HG03457 (cell line): Measurements from ENCODE around the gene TUBB3.
"Not testable (repeated sequence)": the region's sequence is repeated elsewhere in the genome, so short reads cannot be mapped to it uniquely, and the experiment has no call there.

ENCODE experiments used
- ATAC-seq: cut with Tn5 transposase; IDR thresholded peaks from one replicate; pipeline ENCODE4 v1.9.1; 2021; ENCODE audit warnings: moderate number of reproducible peaks; ENCODE audit not compliant: unreplicated experiment

The TUBB3 gene

DNA sequence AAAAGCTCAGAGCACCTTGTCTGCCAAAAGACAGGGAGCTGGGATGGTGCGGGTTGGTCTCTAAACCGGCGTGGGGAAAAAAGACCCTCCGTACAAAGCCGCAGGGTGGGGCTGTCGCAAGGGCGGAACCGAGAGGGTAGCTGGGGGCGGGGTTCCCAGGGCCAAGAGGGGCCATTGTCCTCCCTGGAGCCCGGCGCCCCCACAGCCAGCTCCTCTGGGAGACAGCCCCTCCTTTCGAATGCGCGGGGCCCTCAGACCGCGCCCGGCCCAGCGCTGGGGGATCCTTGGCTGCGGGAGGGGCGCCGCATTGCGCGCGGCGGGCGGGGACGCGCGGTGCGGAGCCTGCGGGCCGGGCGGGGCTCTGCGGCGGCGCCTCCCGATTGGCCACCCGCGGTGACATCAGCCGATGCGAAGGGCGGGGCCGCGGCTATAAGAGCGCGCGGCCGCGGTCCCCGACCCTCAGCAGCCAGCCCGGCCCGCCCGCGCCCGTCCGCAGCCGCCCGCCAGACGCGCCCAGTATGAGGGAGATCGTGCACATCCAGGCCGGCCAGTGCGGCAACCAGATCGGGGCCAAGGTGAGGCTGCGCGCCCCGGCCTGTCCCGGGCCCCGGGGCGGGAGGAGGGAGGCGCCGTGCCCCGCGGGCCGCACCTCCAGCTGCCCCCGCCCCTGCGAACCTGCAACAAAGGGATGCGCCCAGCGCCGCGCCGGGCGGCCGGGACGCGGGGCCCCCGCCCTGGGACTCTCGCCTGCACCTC, at the start of gene TUBB3:
Gene TUBB3 (plus strand): TSS at position 459 of the 756 bp plus-strand sequence. CDS start 60 bp downstream, at position 519.
- ATAC-seq, result no peak

DNA sequence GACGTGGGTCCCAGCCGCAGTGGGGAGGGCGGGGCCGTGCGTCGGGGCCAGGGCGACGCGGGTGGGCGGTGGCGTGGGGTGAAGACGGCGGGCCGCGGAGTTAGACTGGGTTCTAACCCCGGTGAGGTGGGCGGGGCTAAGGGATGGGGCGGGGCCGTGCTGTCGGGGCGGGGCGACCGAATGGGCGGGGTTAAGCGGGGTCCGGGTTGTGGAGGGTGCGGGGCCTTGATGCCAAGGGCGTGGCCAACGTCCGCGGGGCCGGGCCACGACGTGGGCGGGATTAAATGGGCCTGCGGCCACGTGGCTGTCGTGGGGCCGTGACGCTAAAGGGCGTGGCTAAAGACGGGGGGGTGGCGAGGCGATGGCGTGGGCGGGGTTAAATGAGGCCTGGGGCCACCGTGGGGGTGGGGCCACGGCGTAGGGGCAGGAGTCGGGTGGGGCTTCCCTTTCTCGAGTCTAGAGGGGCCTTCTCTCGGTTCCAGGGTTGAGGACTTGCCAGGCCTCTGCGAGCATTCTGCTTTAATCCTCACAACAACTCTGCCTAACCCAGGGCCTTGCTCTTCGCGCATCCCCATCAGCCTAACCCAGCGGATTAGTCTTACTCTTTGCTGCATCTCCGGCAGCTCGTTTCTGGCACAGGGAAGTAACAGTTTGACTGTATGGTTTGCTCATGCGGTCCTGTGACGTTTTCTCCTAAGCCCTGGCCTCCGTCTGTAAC, 49.0 kb upstream of the TUBB3 start:
- no peak for ATAC-seq

- ATAC-seq, result not testable (repeated sequence)
Measured at GRCh38 chr16:89879123-89879522, 44.0 kb upstream of the TUBB3 start.

- no peak for ATAC-seq
Measured at GRCh38 chr16:89880477-89881367, 42.4 kb upstream of the TUBB3 start.

DNA sequence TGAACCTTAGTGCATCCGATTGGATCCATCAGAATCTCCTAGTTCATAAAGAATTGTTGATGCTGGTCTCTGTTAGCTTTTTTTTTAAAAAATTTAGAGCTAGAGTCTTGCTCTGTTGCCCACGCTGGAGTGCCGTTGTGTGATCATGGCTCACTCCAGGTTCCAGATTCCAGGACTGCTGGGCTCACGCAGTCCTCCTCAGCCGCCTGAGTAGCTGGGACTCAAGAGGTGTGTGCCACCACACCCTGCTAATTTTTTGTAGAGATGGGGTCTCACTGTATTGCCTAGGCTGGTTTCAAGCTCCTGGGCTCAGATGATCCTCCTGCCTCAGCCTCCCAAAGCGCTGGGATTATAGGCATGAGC, 41.8 kb upstream of the TUBB3 start:
- no peak for ATAC-seq

DNA sequence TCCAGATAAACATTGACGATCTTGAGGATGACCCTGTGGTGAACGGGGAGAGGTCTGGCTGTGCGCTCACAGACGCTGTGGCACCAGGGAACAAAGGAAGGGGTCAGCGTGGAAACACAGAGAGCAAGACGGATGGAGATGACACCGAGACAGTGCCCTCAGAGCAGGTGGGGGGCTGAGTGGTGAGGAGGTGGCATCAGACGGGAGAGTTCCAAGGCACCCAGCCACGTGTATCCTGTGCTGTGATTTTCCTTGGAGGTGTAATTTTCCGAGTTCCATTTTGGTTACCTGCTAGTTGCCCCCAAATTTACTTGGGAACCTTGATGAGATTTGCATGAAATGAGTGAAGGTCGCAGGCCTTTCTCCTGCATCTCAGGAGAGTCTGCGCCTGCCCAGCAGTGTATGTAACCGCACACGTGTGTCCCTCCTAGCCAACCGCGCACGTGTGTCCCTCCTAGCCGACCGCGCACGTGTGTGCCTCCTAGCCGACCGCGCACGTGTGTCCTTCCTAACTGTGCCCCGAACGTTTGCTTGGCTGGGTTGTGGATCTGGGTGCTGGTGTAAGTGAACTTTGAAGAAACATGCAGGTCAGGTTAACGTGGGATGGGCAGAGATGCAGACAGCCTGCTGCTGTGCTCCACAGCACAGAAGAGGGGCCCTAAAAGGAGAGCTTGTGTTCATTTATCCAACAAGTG, 39.6 kb upstream of the TUBB3 start:
- ATAC-seq, result no peak

DNA sequence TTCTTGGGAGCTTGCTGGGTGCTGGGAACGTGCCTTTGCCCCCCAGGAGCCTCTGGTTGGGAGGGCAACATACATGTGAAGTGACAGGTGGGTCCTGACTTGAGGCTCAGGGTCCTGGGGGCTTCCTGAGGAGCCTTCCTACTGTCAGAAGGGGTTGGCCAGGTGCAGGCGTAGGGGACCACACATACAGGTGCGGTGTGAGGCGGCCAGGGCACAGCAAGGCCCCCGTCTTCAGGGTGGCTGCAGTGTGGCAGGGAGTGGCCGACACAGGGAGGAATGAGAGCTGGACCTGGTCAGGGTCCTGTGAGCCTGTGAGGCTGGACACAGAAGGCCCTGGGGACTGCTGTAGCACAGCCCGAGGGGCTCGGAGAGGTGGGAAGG, 39.1 kb upstream of the TUBB3 start:
- no peak for ATAC-seq

- no peak for ATAC-seq
Measured at GRCh38 chr16:89887243-89887642, 35.9 kb upstream of the TUBB3 start.

DNA sequence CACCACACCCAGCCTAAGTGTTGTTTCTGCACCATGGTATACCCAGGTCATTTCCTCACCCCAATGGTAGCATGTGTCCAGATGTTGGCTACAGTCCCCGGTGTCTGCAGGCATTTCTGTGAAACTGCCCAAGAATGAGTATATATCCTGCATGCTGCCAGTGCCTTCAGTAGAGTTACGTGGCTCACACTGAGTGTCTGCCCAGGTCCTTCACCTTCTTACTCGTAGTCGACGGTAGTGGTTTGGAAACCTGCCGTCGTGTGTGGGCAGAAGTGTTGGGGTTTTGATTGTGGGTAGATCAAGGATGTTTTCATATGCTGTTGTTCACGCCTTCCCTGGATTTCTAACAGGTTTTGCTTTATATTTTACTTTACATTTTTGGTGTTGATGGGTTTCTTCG, 32.9 kb upstream of the TUBB3 start:
- ATAC-seq, result no peak

DNA sequence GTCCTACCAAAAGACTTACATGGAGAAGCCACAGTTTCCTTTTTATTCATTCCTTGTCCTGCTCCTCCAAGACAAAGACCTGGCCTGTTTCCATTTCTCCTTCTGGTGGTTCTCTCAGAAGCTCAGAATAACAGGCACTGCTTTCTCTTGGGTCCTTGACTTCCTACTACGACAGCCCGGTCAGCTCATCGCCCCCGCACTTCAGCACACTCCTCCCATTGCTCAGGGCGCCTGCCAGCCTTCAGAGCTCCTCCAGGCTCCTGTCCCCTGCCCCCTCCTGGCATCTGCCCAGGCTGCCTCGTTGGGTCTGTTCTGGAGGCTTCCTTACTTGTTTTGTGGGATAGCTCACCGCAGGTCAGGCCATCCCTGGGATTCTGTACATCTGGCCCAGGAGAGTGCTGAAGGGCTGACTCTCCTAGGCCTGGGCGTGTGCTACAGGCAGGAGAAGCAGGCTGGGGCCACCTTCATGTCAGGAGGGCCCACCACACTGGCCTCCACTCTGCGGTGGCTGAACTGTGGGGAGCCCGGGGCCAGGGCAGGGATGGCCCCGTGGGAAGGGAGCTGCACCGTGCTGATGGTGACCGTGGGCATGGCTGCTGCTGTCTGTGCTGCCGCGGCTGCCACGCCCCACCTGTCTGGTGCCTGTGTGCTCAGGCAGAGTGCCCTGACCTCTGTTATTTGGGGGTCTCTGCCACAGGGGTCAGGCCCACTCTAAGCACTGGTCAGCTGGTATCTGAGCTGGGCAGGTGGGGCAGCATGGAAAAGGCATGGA, 32.1 kb upstream of the TUBB3 start:
- no peak for ATAC-seq

GRCh38 chr16:89892055-89892630, 31.0 kb upstream of the TUBB3 start:
- no peak for ATAC-seq

DNA sequence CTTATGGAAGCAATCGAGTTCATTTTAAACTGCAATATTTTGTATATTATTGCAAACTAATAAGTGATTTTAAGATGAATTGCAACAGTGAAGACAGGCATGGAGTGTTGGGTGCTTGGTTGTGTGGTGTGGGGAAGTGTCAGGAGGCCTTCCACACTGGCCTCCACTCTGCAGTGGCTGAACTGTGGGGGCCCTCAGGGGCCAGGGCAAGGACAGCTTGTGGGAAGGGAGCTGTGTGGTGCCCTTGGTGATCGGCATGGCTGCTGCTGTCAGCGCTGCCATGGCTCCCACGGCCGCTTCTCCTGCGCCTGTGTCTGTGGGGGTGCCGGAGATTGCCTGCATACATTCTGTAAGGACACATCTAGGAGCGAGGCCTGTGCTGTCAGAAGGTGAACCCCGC, 30.5 kb upstream of the TUBB3 start:
- no peak for ATAC-seq

GRCh38 chr16:89893642-89894548, 29.2 kb upstream of the TUBB3 start:
- no peak for ATAC-seq

- ATAC-seq, result no peak
Measured at GRCh38 chr16:89895482-89896250, 27.5 kb upstream of the TUBB3 start.

- ATAC-seq, result no peak
Measured at GRCh38 chr16:89897204-89897603, 25.9 kb upstream of the TUBB3 start.

DNA sequence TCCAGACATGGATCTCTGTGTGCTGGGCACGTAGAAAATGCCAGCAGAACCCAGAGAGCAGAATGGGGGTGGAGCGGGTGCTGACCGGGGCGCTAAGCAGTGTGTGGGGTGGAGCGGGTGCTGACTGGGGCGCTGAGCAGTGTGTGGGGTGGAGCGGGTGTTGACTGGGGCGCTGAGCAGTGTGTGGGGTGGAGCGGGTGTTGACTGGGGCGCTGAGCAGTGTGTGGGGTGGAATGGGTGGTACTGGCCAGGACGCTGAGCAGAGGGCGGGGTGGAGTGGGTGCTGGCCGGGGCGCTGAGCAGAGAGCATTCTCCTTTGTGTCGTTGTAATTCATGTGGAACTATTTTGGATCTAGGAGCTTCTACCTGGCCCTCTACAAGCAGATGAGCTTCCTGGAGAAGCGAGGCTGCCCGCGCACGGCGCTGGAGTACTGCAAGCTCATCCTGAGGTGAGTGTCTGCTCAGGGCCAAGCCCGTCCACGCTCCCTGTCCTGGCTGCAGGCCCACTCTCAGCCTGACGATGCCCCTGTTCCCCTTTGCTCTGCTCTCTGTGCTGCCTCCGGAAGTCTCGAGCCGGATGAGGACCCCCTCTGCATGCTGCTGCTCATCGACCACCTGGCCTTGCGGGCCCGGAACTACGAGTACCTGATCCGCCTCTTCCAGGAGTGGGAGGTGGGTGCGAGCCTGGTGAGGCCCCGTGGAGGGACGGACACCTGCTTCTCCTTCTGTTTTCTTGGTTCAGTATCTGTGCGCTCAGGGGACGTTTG, 24.8 kb upstream of the TUBB3 start:
- no peak for ATAC-seq

DNA sequence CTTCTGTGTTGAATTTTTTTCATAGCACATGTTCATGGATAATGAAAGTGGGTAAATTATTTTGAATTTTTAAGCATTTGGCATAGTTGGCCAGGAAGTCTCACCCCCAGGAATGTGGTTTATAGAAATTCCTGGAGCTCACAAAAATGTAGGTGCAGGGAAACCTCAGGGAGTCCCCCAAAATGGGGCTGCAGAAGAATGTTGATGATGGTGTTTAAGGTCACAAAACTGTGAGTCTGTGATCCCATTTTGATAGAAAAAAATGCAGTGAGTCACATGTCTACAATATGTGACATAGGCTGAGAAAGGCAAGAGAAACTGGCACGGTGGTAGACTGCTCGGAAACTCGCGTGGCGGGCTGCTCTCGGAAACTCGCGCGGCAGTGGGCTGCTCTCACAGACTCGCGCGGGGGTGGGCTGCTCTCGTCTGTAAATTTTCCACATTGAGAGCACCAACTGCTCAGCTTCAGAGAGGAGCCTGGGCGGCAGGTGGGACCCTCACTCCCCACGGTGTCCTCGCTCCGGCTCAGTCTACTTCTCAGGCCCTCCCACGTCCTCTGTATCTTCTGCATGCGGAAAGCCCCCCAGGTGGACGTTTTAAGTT, 23.2 kb upstream of the TUBB3 start:
- ATAC-seq, result no peak
